HuH-7 (cell line): Measurements from ENCODE around the gene RHD.
"Not testable (repeated sequence)": the region's sequence is repeated elsewhere in the genome, so short reads cannot be mapped to it uniquely, and the experiment has no call there.

Experiments
- DNase-seq: peaks from one replicate; pipeline ENCODE4 v3.0.0; 2011; ENCODE audit warnings: low spot score

RHD gene

DNA sequence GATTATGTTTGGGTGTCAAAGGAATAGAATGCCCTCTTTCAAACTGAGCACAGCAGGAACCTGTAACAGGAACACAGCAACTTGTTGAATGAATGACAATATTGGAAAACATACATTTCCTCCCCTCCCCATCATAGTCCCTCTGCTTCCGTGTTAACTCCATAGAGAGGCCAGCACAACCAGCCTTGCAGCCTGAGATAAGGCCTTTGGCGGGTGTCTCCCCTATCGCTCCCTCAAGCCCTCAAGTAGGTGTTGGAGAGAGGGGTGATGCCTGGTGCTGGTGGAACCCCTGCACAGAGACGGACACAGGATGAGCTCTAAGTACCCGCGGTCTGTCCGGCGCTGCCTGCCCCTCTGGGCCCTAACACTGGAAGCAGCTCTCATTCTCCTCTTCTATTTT is at the start of gene RHD:
Gene RHD (plus strand): TSS at position 272 of the 400 bp plus-strand sequence. CDS start 39 bp downstream, at position 311.
- not testable (repeated sequence) for DNase-seq

DNA sequence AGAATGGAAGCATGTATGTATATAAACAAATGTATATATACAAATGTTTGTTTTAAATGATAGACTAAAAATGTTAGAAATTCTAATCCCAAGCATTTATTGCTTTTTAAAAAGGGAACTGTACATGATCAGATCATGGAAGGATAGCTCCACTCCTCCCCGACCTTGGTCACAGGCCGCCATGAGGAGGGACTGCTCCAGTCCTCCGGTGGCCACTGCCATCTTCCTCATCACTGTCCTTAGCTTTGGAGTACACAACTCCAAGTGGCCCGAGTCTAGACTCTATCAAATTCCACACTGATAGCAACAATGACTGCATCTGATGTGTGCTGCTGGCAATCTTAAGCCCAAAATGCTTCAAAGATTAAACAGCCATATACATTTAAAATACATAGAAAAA is 49.7 kb upstream of the RHD start:
- no peak for DNase-seq

DNA sequence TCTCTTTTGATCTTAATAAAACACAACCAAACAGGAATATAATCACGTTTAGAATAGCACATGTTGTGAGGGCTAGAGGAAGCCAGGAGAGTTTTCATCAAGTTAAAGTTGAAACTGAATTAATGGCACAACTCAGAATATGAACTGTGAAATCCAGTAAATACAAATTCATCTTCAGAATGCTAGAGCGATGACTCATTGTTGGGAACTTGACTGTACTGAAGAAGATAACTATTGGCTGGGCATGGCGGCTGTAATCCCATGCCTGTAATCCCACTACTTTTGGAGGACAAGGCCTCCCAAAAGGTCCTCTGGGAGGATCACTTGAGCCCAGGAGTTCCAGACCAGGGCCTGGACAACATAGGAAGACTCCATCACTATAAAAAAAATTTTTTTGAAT is 48.8 kb upstream of the RHD start:
- DNase-seq = no peak

DNA sequence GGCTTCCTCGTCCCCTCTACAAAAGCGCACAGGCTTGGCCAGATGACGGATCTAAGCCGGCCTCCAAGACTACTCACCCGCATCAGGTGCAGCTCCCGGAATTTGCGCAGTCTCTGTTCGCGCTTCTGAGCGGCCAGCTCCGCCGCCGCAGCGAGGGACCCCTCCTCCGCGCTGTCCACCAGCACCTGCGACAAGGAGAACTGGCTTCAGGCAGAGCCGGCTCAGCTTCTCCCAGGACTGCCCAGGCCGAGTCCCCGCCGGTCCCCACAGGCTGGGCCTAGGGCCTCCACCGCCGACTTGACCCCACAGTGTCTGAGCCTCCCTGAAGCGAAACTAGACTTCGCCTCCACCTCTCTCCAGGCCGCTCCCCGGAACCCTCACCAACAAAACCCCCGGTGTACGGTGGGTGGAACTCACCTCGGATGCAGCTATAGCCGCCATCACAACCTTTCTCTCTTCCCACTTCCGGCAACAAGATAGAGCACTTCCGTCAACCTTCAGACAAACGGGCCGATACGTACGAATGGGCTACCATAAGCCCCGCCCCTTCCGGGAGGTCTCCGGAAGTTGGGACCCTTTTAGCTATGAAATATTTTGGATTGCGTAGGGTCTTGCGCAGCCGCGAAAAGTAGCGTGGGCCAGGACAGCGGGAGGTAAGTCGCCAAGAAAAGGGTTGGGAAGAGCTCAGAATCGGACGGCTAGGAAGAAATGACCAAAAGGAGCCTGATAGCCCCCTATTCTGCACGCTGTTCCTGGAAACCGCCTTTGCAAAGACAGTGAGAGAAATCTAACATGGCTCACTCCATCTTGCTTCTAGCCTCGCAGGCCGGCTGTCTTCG is 40.1 kb upstream of the RHD start, which contains the start of gene SYF2:
Gene SYF2 (minus strand): TSS at position 476 of the 839 bp plus-strand sequence. CDS start 35 bp downstream, at position 441.
- DNase-seq = peak; percentile 85

DNA sequence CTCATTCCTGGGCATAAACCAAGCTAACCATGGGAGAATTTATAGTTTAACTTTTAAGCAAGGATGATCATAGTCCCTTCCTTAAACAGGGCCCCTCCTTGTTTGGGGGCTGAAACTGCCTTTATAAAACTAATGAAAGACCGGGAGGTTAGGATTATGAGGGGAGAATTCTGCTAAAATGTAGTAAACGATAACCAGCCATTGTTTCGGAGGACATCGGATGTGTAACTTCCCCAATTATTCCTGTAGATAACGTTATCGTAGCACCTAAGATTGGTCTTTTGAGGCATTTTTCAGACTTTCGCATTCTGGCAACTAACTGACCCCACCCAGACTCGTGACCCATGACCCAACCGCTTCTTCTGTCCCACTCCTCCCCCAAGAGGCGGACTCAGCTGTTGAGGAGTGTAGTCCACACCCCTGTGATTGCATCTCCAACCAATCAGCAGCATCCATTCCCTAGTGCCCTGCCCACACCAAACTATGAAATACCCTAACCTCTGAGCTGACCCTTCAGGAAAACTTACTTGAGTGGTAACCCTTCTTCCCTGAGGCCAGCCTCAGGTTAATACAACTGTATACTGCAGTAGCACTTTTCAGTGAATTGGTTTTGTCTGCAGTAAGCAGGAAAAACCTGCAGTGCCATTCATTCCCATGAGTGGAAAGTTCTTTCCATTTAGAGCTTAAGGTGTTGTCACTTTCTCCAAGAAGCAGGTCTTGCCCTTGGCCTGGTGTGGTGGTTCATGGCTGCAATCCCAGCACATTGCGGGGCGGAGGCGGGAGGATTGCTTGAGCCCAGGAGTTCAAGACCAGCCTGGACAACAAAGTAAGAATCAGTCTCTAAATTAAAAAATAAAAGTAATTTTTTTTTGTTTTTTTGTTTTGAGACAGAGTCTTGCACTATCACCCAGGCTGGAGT is 39.2 kb upstream of the RHD start:
- DNase-seq = peak; percentile 72

DNA sequence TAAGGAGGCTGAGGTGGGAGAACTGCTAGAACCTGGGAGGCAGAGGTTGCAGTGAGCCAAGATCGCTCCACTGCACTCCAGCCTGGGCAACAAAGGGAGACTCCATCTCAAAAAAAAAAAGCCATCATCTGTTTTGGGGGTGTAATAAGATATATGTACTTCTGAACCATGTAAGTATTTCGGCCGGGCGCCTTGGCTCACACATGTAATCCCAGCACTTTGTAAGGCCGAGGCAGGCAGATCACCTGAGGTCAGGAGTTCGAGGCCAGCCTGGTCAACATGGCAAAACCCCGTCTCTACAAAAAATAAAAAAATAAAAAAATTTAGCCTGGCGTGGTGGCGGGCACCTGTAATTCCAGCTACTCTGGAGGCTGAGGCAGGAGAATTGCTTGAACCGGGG is 36.9 kb upstream of the RHD start:
- not testable (repeated sequence) for DNase-seq

DNA sequence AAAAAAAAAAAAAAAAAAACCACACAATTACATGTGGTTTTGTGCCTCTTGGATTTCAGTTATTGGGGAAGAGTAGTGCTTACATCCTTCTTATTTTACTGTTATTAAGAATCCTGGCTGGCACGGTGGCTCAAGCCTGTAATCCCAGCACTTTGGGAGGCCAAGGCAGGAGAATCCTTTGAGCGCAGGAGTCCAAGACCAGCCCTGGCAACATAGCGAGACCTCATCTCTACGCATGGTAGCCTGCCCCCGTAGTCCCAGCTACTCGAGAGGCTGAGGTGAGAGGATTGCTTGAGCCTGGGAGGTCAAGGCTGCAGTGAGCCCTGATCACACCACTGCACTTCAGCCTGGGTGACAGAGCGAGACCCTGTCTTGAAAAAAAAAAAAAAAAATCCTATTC is 36.0 kb upstream of the RHD start:
- DNase-seq = not testable (repeated sequence)

DNA sequence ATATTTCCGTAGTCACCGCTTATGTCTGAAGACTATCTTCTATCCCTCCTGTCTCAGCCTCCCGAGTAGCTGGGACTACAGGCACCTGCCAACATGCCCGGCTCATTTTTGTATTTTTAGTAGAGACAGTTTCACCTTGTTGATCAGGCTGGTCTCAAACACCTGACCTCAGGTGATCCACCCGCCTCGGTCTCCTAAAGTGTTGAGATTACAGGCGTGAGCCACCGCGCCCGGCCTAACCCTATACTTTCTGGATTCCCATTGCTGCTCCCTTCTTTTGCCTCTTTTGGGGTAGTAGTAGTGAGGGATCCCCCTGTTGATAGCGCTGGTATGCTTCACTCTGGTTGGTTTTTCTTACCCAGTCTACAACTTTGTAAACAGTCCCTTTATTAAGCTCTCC is 34.3 kb upstream of the RHD start:
- no peak for DNase-seq

DNA sequence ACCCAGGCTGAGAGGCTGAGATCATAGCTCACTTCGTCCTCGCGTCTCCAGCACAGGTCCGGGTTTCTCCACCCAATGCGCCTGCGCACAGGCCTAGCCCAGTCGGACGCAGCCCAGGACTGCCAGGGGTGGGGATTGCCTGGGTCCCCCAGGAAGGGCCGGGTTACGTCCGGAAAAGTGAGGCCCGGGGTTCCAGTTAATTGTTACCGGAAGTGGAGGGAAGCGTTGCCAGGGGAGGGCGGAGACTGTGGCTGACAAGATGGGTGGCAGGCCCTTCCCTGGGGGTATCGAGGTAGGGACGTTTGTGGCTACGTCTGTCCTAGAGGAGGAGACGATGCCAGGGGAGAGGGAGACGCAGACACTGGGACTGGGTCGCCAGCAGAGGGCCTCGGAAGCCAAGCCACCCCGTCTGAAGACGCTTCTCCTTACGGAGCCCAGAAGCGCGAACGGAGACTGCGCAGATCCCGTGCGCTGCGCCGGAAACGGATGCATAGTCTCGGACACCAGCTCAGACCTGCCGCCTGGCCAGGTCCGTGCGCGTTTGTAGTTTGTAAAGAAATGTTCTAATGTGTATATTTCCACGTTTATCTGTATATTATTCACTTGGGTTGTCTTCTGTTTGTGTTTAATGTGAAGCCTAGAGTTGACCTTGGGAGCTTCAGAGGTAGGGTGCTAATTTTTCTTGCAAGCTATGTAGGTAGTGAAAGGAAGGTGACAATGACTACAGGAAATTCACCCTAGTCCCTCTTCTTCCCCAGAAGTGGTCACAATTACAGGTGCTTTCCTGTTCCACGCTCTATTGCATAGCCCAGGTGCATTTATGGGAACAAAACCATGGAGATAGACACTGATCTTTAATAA is 32.4 kb upstream of the RHD start:
- peak; percentile 47 for DNase-seq

DNA sequence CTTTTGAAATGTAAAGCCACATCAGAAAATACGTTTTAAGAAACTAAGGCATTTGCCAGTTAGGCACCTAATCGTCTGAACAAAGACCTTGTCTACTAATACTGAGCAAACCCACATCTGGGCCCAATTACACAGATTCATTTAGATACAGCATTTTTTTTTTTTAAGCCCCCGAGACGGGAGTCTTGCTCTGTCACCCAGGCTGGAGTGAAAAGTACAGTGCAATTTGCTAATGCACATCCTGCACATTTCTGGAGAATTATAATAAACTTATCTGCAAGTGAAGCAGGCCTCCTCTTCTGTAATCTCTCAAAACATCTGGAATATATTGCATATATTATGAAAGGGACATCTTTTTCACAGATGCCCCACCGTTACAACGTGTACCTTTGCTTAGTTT is 28.4 kb upstream of the RHD start:
- no peak for DNase-seq

DNA sequence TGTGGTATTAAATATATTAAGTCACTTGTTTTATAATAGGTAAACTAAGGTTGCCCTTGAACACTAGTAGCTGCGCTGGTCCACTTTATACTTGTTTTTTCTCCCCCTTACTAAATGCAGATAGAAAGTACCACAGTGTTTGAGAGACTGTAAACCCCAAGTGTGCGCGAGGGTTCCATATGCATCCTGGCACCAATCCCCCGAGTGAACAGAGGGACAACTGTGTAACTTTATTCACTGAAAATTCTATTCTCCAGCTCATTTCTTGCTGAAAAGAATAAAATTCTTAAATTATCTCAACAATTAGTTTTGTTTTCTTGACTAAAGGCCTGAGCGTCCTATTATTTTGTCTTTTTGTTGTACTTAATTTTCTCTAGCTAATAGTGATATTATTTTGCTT is 26.9 kb upstream of the RHD start:
- no peak for DNase-seq

DNA sequence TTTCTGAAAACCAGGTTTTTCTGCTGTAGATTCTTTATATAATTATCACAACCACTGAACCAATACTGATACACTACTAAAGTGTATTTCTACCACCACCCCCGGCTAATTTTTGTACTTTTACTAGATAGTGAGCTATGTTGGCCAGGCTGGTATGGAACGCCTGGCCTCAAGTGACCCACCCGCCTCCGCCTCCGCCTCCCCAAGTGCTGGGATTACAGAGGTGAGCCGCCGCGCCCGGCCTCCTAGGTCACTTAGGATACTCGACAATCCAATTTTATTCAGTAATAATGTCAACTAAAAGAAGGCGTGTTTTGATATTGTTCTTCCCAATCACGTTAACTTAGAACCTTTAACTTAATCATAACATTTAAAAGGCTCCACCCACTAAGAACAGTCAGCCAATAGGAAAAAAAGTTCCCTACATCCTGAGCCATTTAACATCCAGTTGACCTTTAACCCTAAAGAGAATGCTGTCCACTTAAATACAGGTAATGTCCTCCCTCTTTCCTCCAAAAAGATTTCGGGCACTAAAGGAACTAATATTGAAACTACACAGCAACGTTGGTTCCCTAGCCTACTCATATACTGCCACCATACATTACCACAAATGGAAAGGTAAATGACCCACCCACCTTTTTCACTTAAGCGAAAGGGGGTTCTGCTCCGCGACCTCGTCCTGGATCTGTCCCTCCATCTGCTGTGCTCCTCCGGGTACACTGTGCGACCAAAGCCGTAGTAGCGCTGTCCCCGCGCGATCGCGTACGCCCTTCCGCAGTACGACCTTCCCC is 26.3 kb upstream of the RHD start:
- DNase-seq = peak; percentile 58

DNA sequence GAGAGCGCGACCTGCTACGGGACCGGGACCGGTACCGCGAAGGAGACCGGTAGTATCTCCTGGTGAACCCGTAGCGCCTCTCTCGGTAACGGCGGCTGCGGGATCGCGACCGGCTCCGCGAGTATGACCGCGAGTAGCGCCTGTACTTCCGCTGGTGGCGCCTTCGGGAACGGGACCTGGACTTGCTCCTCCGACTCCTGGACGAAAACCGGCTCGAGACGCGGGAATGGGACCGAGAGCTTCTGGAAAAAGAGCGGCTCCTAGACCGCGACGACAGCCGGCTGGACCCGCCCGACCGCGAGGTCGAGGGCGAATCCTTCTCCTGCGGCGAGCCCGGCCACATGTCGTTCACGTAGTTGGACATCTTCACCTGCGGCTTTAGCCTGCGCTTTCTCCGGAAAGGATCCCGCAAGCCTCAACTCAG is 25.7 kb upstream of the RHD start:
- no peak for DNase-seq

DNA sequence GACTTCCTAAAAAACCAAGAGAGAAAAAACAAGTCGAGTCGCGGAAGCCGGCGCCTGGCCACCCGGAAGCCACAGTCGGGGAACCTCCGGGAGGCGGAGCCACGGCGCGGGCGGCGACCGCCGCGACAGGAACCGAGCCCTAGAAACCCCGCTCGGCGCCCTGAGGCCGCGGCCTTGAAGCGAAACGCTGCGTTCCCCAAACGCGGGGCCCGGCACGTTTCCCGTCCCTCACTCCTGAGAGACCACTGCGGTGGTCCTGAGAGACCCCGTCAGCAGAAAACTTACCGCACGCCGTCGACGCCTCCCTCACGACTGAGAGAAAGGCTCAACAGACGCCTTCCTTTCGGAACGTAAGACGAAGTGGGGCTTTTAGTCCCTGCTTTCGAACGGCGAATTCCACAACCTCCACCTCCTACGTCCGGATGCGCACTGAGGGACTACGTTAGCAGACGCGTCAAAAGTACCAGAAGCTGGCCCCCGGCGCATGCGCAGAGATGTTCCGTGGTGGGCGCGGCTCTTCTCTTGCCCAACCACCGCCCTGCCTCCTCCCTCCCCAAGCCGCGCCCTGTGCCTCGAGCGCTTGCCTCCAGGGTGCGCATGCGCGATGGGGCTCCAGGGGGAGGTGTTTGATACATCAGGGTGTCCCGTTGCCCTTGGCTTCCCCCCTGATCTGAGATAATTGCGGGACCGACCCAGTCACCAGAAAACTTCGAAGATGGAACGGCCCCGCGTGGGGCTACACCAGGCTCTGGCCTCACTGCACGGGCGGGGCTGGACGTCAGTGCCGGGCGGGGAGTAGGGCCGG is 25.1 kb upstream of the RHD start, which contains the start of gene RSRP1:
Gene RSRP1 (minus strand): TSS at position 431 of the 805 bp plus-strand sequence. CDS start 491 bp downstream, outside the sequence.
- peak; percentile 99 for DNase-seq

DNA sequence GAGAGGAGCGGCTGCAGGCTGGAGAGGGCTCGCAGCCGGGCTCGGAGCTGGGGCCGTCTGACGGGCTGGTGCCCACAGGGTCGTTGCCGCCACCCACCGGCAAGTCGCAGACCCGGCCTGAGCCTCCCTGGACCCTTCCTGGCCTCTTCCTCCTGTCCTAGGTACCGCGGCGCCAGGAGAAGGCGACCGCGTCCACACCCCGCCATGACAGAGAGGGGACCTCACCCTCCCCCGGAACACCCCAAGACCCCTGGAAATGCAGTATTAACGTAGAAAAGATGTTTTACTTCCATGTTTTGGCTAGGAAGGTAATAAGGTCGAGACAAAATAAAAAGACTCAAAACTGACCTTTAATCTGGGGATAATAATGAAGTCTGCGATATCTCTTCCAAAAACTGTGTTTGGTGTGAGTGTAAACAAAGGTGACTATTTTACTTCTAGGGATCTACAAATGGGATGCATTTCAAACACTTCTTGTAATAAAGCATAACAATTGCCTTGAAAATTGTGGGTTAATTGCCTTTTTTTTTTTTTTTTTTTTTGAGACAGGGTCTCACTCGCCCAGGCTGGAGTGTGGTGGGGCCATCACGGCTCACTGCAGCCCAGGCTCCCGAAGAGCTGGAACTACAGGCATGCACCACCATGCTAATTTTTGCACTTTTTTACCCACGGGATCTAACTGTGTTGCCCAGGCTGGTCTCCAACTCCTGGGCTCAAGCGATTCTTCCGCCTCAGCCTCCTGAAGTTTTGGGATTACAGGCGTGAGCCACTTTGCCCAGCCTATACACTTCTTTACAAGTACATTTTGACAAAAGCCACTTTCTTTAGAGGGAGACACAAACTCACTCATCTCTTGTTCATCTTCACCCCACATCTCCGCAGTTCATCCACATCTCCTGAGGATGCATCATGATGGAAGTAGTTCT is 24.2 kb upstream of the RHD start:
- DNase-seq = no peak

DNA sequence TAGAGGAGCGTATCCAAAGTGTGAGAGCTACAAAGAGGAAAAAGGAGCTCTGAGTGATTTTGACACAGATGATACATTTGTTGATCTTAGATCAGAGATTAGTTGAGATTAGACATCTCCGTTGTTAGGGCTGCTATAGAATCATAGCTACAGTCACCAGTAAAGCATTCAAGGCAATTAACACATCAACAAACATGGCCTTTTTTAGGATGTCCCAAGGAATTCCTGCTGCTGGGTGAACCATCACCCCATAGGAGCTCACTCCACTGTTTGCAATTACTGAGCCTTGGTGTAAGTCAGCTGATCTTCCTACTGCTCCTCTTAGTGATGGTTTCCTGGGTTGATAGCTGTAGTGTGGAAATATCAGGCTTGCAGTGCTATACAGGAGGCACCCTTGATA is 18.4 kb upstream of the RHD start:
- DNase-seq = no peak

DNA sequence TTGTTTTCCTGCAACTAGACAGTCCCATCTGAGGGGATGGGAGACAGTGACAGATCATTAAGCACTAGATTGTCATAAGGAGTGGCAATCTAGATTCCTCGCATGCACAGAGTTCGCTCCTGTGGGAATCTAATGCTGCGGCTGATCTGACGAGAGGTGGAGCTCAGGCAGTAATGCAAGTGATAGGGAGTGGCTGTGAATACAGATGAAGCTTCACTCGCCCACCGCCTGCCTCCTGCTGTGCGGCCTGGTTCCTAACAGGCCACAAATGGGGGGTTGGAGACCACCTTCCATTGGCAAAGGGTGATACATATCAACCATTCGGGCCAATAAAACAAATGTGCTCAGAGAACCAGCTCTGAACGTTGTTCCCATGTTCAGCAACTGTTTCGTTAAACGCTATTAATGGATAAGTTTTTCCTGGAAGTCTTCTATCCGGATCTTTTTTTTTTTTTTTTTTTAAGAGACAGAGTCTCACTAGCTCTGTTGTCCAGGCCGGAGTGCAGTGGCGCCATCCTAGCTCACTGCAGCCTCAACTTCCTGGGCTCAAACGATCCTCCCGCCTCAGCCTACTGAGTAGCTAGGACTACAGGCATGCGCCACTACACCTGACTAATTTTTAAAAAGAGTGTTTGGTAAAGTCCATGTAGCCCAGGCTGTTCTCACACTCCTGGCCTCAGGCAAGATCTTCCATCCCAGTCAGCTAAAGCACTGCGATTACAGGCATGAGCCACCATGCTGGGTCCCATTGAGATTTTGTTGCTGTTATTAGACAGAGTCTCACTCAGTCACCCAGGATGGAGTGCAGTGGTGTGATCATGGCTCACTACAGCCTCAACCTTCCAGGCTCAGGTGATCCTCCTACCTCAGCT is 16.4 kb upstream of the RHD start:
- no peak for DNase-seq

DNA sequence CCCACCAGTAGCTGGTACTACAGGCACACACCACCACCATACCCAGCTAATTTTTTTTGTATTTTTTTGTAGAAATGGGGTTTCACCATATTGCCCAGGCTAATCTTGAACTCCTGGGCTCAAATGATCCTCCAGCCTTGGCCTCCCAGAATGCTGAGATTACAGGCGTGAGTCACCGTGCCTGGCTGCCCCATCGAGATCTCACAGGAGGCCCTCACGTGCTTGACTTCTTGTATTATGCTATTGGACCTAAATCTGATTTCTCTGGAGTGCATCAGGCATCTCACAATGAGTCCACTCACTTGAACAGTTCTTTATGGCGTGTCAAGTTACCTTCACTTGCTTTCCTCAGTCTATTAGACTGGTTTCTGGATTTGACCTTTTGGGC is 15.7 kb upstream of the RHD start:
- no peak for DNase-seq
